Measurements from ENCODE around the gene SEC16B.

SEC16B gene

DNA sequence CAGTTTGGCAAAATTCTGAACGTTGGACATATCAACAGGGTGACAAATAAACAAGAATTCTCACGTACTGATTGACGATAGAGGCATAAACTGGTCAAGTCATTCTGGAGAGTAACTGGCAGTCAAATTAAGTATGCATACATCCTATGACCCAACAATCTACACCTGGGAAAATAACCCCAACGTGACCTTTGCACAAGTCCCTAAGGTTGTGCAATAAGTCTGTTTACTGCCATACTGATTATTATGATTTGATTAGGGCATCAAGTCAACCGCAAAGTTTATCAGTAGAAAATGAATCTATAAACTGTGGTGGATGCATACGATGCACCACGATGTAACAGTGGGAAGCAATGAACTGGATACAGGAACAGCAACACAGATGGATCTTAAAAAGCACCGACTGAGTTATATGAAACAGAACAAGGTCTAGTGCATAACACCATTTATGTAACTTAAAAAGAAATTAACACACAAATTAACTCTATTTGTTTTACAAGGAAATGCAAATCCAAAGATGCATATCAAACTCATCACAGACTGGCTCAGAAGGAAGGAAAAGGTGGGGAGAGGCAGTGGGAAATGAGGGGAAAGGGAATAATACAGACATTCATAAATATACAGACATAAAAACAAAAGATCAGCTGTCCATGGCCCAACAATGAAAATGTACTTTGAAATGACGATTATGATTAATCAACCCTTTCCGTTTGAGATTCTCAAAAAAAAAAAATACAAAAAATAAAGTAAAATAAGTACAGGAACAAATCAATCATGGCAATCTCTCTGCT is 41.0 kb upstream of the SEC16B start:
- H4K20me1 ChIP-seq (ENCODE audit: control insufficient read depth, insufficient read depth, low read depth, low read length) = no peaks in the 10 kb centered on the region
- no peak overlapping the region for H3K4me3 ChIP-seq (ENCODE audit: low read length)
- no peak overlapping the region for H3K27ac ChIP-seq (ENCODE audit: low read depth, low read length)
- no peaks in the 10 kb centered on the region for H3K36me3 ChIP-seq (ENCODE audit: control insufficient read depth, low read length)
- no peaks in the 10 kb centered on the region for H3F3A ChIP-seq (ENCODE audit: control insufficient read depth, insufficient read depth)
- no peaks in the 10 kb centered on the region for H3K4me1 ChIP-seq (ENCODE audit: control insufficient read depth, low read length)
- H3K4me2 ChIP-seq (ENCODE audit: low read length) = no peak overlapping the region
- H3K9me3 ChIP-seq (ENCODE audit: control insufficient read depth, insufficient read depth, low read length) = no peaks in the 10 kb centered on the region
- no peaks in the 10 kb centered on the region for H3K9me2 ChIP-seq (replicated peaks; ENCODE audit: control insufficient read depth, low read length)
- H3K27me3 ChIP-seq (ENCODE audit: control insufficient read depth, low read length) = no peaks in the 10 kb centered on the region
- TF ChIP-seq EZH2phosphoT487 (IDR thresholded peaks at IDR 0.05; ENCODE audit: borderline replicate concordance, low read length) = no peak
- TF ChIP-seq, protein P1, sequence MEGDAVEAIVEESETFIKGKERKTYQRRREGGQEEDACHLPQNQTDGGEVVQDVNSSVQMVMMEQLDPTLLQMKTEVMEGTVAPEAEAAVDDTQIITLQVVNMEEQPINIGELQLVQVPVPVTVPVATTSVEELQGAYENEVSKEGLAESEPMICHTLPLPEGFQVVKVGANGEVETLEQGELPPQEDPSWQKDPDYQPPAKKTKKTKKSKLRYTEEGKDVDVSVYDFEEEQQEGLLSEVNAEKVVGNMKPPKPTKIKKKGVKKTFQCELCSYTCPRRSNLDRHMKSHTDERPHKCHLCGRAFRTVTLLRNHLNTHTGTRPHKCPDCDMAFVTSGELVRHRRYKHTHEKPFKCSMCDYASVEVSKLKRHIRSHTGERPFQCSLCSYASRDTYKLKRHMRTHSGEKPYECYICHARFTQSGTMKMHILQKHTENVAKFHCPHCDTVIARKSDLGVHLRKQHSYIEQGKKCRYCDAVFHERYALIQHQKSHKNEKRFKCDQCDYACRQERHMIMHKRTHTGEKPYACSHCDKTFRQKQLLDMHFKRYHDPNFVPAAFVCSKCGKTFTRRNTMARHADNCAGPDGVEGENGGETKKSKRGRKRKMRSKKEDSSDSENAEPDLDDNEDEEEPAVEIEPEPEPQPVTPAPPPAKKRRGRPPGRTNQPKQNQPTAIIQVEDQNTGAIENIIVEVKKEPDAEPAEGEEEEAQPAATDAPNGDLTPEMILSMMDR (IDR thresholded peaks at IDR 0.05; ENCODE audit: low read depth, low read length, poor library complexity, severe bottlenecking) = no peak
- no peaks in the 10 kb centered on the region for H3K79me2 ChIP-seq (ENCODE audit: control insufficient read depth, low read length)

DNA sequence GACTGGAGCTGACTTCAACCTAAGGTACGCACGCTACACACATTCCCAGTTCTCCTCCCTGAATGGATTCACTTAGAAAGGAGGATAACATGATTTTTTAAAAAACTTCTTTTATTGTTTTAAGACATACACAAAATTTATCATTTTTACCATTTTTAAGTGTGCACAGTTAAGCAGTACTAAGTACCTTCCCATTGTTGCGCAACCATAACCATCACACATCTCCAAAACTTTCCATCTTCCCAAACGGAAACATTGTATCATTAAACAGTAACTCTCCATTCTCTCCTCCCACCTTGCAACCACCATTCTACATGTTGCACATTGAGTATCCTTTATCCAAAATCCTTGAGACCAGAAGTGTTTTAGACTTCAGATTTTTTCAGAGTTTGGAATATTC is 36.2 kb upstream of the SEC16B start:
- TF ChIP-seq, protein P1 (IDR thresholded peaks at IDR 0.05; ENCODE audit: low read depth, low read length, poor library complexity, severe bottlenecking) = no peak
- no peak for TF ChIP-seq EZH2phosphoT487 (IDR thresholded peaks at IDR 0.05; ENCODE audit: borderline replicate concordance, low read length)
- H3K36me3 ChIP-seq (ENCODE audit: control insufficient read depth, low read length) = no peaks in the 10 kb centered on the region
- H3F3A ChIP-seq (ENCODE audit: control insufficient read depth, insufficient read depth) = no peaks in the 10 kb centered on the region
- no peak overlapping the region for H3K4me3 ChIP-seq (ENCODE audit: low read length)
- H3K9me2 ChIP-seq (replicated peaks; ENCODE audit: control insufficient read depth, low read length) = no peaks in the 10 kb centered on the region
- H3K4me2 ChIP-seq (ENCODE audit: low read length) = no peak overlapping the region
- H3K27ac ChIP-seq (ENCODE audit: low read depth, low read length) = no peak overlapping the region
- H3K4me1 ChIP-seq (ENCODE audit: control insufficient read depth, low read length) = no peaks in the 10 kb centered on the region
- H3K9me3 ChIP-seq (ENCODE audit: control insufficient read depth, insufficient read depth, low read length) = no peaks in the 10 kb centered on the region
- no peaks in the 10 kb centered on the region for H3K79me2 ChIP-seq (ENCODE audit: control insufficient read depth, low read length)
- H3K27me3 ChIP-seq (ENCODE audit: control insufficient read depth, low read length) = no peaks in the 10 kb centered on the region
- no peaks in the 10 kb centered on the region for H4K20me1 ChIP-seq (ENCODE audit: control insufficient read depth, insufficient read depth, low read depth, low read length)

DNA sequence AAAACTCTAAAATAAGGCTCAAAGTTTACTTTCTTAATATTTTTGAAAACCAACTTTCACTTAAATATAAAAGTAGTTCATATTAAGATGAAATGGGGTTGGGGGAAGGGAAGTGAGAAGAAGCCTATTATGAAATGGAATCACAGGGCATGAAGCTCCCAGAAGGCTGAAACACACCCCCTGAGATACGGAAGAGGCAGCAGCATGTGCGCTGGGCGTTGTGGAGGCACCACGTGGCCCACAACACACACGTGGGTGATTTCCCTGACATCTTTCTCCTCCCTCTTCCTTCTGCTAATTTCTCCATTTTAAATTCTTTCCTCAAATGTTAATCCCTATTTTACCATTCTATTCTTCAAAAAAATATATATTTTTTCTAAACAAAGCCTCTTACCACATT is 35.6 kb upstream of the SEC16B start:
- Histone ChIP-seq H3F3A (ENCODE audit: control insufficient read depth, insufficient read depth) (no peaks in the 10 kb centered on the region), H3K36me3 (ENCODE audit: control insufficient read depth, low read length) (no peaks in the 10 kb centered on the region), H4K20me1 (ENCODE audit: control insufficient read depth, insufficient read depth, low read depth, low read length) (no peaks in the 10 kb centered on the region), H3K4me3 (ENCODE audit: low read length) (no peak overlapping the region), H3K27me3 (ENCODE audit: control insufficient read depth, low read length) (no peaks in the 10 kb centered on the region), H3K27ac (ENCODE audit: low read depth, low read length) (no peak overlapping the region), H3K79me2 (ENCODE audit: control insufficient read depth, low read length) (no peaks in the 10 kb centered on the region), H3K9me2 (replicated peaks; ENCODE audit: control insufficient read depth, low read length) (no peaks in the 10 kb centered on the region), H3K9me3 (ENCODE audit: control insufficient read depth, insufficient read depth, low read length) (no peaks in the 10 kb centered on the region), H3K4me2 (ENCODE audit: low read length) (no peak overlapping the region), H3K4me1 (ENCODE audit: control insufficient read depth, low read length) (no peaks in the 10 kb centered on the region)
- TF ChIP-seq EZH2phosphoT487 (IDR thresholded peaks at IDR 0.05; ENCODE audit: borderline replicate concordance, low read length) = no peak
- TF ChIP-seq, protein P1 (IDR thresholded peaks at IDR 0.05; ENCODE audit: low read depth, low read length, poor library complexity, severe bottlenecking) = no peak

All from DOHH2 (cell line).